A673 (cell line): ENCODE measurements around the gene SLC66A1. TPM values are rescaled to one million over a fixed set of nuclear protein-coding genes. Genes with fewer than 3 reads are reported as not detected.

Experiments used
- BruUV-seq: library from RNA; stranded (reverse); fragments of 400-500 nt; replicated peaks from 2 replicates; lab custom pipeline; 2021; lab: Mats Ljungman, UMichigan
- CTCF ChIA-PET: fragments of 300-600 bp; sonication (Branson Sonifier 250); formaldehyde crosslinking; loops from one replicate; lab custom pipeline; 2022; ENCODE audit warnings: antibody characterized with exemption; lab: Charles Lee
- POLR2A ChIA-PET: fragments of 300-600 bp; sonication (Branson Sonifier 250); formaldehyde crosslinking; loops from one replicate; lab custom pipeline; 2022; ENCODE audit warnings: antibody characterized with exemption; ENCODE audit not compliant: low non-redundant PET; lab: Charles Lee
- DNase-seq: peaks from one replicate; pipeline ENCODE4 v3.0.0-alpha.2; 2015; ENCODE audit warnings: low spot score
- H3K27ac ChIP-seq: fragments of 200-600 bp; sonication (generic); 2 replicates; pipeline ENCODE4 v1.5.1; 2016; ENCODE audit warnings: mixed run types, low read depth, mild to moderate bottlenecking, mixed read lengths, antibody characterized with exemption, low read length; ENCODE audit not compliant: poor library complexity, severe bottlenecking
- H3K27me3 ChIP-seq: fragments of 200-600 bp; sonication (generic); replicated peaks from 2 replicates; pipeline ENCODE4 v1.6.1; 2017; ENCODE audit warnings: mixed run types, low read depth, mild to moderate bottlenecking, mixed read lengths, antibody characterized with exemption, low read length; ENCODE audit not compliant: insufficient read depth, poor library complexity
- H3K36me3 ChIP-seq: fragments of 200-600 bp; sonication (generic); 2 replicates; pipeline ENCODE4 v1.6.1; 2016; ENCODE audit warnings: mixed run types, mild to moderate bottlenecking, mixed read lengths, antibody characterized with exemption, low read length; ENCODE audit not compliant: insufficient read depth, poor library complexity, severe bottlenecking
- H3K4me1 ChIP-seq: fragments of 200-600 bp; sonication (generic); 2 replicates; pipeline ENCODE4 v1.6.1; 2017; ENCODE audit warnings: mixed run types, mild to moderate bottlenecking, mixed read lengths, antibody characterized with exemption, low read length; ENCODE audit not compliant: insufficient read depth, poor library complexity, severe bottlenecking
- H3K4me3 ChIP-seq: fragments of 200-600 bp; sonication (generic); 2 replicates; pipeline ENCODE4 v1.5.1; 2016; ENCODE audit warnings: low read depth, mixed run types, mild to moderate bottlenecking, mixed read lengths, low read length; ENCODE audit not compliant: poor library complexity, severe bottlenecking
- H3K9me3 ChIP-seq: fragments of 200-600 bp; sonication (generic); 2 replicates; pipeline ENCODE4 v1.6.1; 2016; ENCODE audit warnings: mixed run types, low read depth, mild to moderate bottlenecking, mixed read lengths, antibody characterized with exemption, low read length; ENCODE audit not compliant: poor library complexity, severe bottlenecking
- CTCF ChIP-seq: fragments of 300-800, 200-600 bp; sonication (generic); conservative IDR thresholded peaks from 2 replicates; pipeline ENCODE4 v1.5.1; 2017; ENCODE audit warnings: low read depth, mild to moderate bottlenecking, antibody characterized with exemption, low read length, moderate library complexity, mixed read lengths
- EZH2 ChIP-seq: fragments of 200-600 bp; sonication (generic); IDR thresholded peaks from 2 replicates; pipeline ENCODE4 v1.6.1; 2017; ENCODE audit warnings: borderline replicate concordance, low read depth, mild to moderate bottlenecking, mixed read lengths, antibody characterized with exemption, low read length; ENCODE audit not compliant: poor library complexity, severe bottlenecking
- intact Hi-C: fragments of 100-400 bp; cut with micrococcal nuclease; formaldehyde crosslinking; loops from one replicate; pipeline ENCODE4 v1.10.0; 2022; ENCODE audit not compliant: unreplicated experiment
- total RNA-seq: library from RNA; stranded (reverse); gene quantifications from 2 replicates; pipeline ENCODE4 v1.2.3, GENCODE V29; 2021

The SLC66A1 gene
- total RNA-seq, 1 experiment from 2014 or later: 18.3 TPM

- H3K27me3 ChIP-seq: no peaks in the 10 kb centered on the region
- intact Hi-C loops: no loop called here
- BruUV-seq: no TSS peak
- no peak overlapping the region for H3K4me3 ChIP-seq
- no peak for DNase-seq
- TF ChIP-seq CTCF (no peak), EZH2 (no peak)
- H3K27ac ChIP-seq: no peak overlapping the region
- peaks cover 8% of the 10 kb centered on the region for H3K36me3 ChIP-seq
- no peaks in the 10 kb centered on the region for H3K4me1 ChIP-seq
- ChIA-PET CTCF (no interaction called here), POLR2A (no interaction called here)
- no peaks in the 10 kb centered on the region for H3K9me3 ChIP-seq
Observed at GRCh38 chr1:19319196-19319595, 7.1 kb downstream of the SLC66A1 start.

GRCh38 chr1:19321071-19321470, 8.9 kb downstream of the SLC66A1 start:
- no peaks in the 10 kb centered on the region for H3K9me3 ChIP-seq
- no peak for DNase-seq
- peaks cover 11% of the 10 kb centered on the region for H3K36me3 ChIP-seq
- no peak overlapping the region for H3K27ac ChIP-seq
- TF ChIP-seq CTCF: no peak
- no peak overlapping the region for H3K4me3 ChIP-seq
- no peaks in the 10 kb centered on the region for H3K27me3 ChIP-seq
- ChIA-PET CTCF (interaction anchor here (0.6 kb wide), 1 partner anchor 10 kb away, joined by 4 read pairs; no protein-coding TSS in a partner anchor), POLR2A (no interaction called here)
- no peaks in the 10 kb centered on the region for H3K4me1 ChIP-seq
- no TSS peak for BruUV-seq
- intact Hi-C loops: no loop called here

GRCh38 chr1:19322481-19322880, 10.4 kb downstream of the SLC66A1 start:
- DNase-seq: no peak
- CTCF ChIA-PET: no interaction called here
- intact Hi-C loops: no loop called here
- H3K9me3 ChIP-seq: no peaks in the 10 kb centered on the region
- H3K27ac ChIP-seq: no peak overlapping the region
- POLR2A ChIA-PET: no interaction called here
- no peak for TF ChIP-seq CTCF
- no peak for TF ChIP-seq EZH2
- BruUV-seq: no TSS peak
- H3K27me3 ChIP-seq: no peaks in the 10 kb centered on the region
- peaks cover 11% of the 10 kb centered on the region for H3K36me3 ChIP-seq
- no peaks in the 10 kb centered on the region for H3K4me1 ChIP-seq
- no peak overlapping the region for H3K4me3 ChIP-seq
